GM18526 (cell line): ENCODE results near the gene SPHK2.

Source experiments
- POLR2A ChIP-seq: IDR thresholded peaks from 3 replicates; pipeline ENCODE4 v1.6.1; 2011; ENCODE audit not compliant: insufficient read length; ENCODE audit errors: extremely low read depth

The SPHK2 gene

GRCh38 chr19:48618916-48619691, at the start of gene SPHK2, which contains the start of gene RPL18:
TSS of gene SPHK2 (plus strand) at chr19:48619506. CDS start at chr19:48620515, 1,009 bp downstream.
TSS of gene RPL18 (minus strand) at chr19:48619178. CDS start at chr19:48619143, 35 bp downstream.
- TF ChIP-seq POLR2A: peak; percentile 99

GRCh38 chr19:48569814-48570213, 49.5 kb upstream of the SPHK2 start:
- no peak for TF ChIP-seq POLR2A

- no peak for TF ChIP-seq POLR2A
Observed at GRCh38 chr19:48571378-48572162, 47.7 kb upstream of the SPHK2 start.

- TF ChIP-seq POLR2A: no peak
Observed at GRCh38 chr19:48573163-48573505, 46.2 kb upstream of the SPHK2 start.

- no peak for TF ChIP-seq POLR2A
Observed at GRCh38 chr19:48575931-48576622, 43.2 kb upstream of the SPHK2 start.

GRCh38 chr19:48578891-48579290, 40.4 kb upstream of the SPHK2 start:
- no peak for TF ChIP-seq POLR2A

- TF ChIP-seq POLR2A: no peak
Observed at GRCh38 chr19:48582168-48582567, 37.1 kb upstream of the SPHK2 start.

- TF ChIP-seq POLR2A: no peak
Observed at GRCh38 chr19:48587387-48587786, 31.9 kb upstream of the SPHK2 start.

- TF ChIP-seq POLR2A: no peak
Observed at GRCh38 chr19:48588670-48589401, 30.5 kb upstream of the SPHK2 start.

GRCh38 chr19:48591021-48591420, 28.3 kb upstream of the SPHK2 start:
- no peak for TF ChIP-seq POLR2A

- no peak for TF ChIP-seq POLR2A
Observed at GRCh38 chr19:48595171-48595570, 24.1 kb upstream of the SPHK2 start.

GRCh38 chr19:48595833-48596232, 23.5 kb upstream of the SPHK2 start:
- TF ChIP-seq POLR2A: no peak

GRCh38 chr19:48596237-48596636, 23.1 kb upstream of the SPHK2 start:
- TF ChIP-seq POLR2A: no peak

GRCh38 chr19:48596679-48597465, 22.4 kb upstream of the SPHK2 start:
- TF ChIP-seq POLR2A: no peak

GRCh38 chr19:48598996-48599700, 20.2 kb upstream of the SPHK2 start:
- no peak for TF ChIP-seq POLR2A
